DOHH2 (cell line): ENCODE data around the gene SLC19A1.
A peak's percentile ranks its signal among the peaks of the same experiment; 100 is the strongest.

ENCODE experiments used
- H3F3A ChIP-seq: fragments of 200-600 bp; sonication (generic), shearing (Covaris generic); 2 replicates; pipeline ENCODE4 v1.6.0; 2016; ENCODE audit warnings: antibody characterized with exemption, mild to moderate bottlenecking; ENCODE audit not compliant: control insufficient read depth, insufficient read depth
- H3K27ac ChIP-seq: fragments of 200-600 bp; sonication (generic); 2 replicates; pipeline ENCODE4 v1.5.1; 2014; ENCODE audit warnings: low read depth, mild to moderate bottlenecking, low read length, moderate library complexity
- H3K27me3 ChIP-seq: fragments of 200-600 bp; sonication (generic); 2 replicates; pipeline ENCODE4 v1.6.1; 2014; ENCODE audit warnings: mild to moderate bottlenecking, low read length, mixed read lengths; ENCODE audit not compliant: control insufficient read depth
- H3K36me3 ChIP-seq: fragments of 200-600 bp; sonication (generic); 2 replicates; pipeline ENCODE4 v1.6.1; 2014; ENCODE audit warnings: mild to moderate bottlenecking, low read length, moderate library complexity, mixed read lengths; ENCODE audit not compliant: control insufficient read depth
- H3K4me1 ChIP-seq: fragments of 200-600 bp; sonication (generic); 2 replicates; pipeline ENCODE4 v1.6.1; 2014; ENCODE audit warnings: mild to moderate bottlenecking, low read length, mixed read lengths; ENCODE audit not compliant: control insufficient read depth
- H3K4me2 ChIP-seq: fragments of 200-600 bp; sonication (generic); 2 replicates; pipeline ENCODE4 v1.6.0; 2014; ENCODE audit warnings: mild to moderate bottlenecking, low read length, moderate library complexity
- H3K4me3 ChIP-seq: fragments of 200-600 bp; sonication (generic); 2 replicates; pipeline ENCODE4 v1.5.1; 2014; ENCODE audit warnings: mild to moderate bottlenecking, low read length, mixed read lengths
- H3K79me2 ChIP-seq: fragments of 200-600 bp; sonication (generic); 2 replicates; pipeline ENCODE4 v1.6.1; 2014; ENCODE audit warnings: mild to moderate bottlenecking, low read length, mixed read lengths; ENCODE audit not compliant: control insufficient read depth
- H3K9me2 ChIP-seq: fragments of 200-600 bp; sonication (generic); replicated peaks from 2 replicates; pipeline ENCODE4 v1.6.1; 2014; ENCODE audit warnings: mild to moderate bottlenecking, low read length, mixed read lengths; ENCODE audit not compliant: control insufficient read depth
- H3K9me3 ChIP-seq: fragments of 200-600 bp; sonication (generic); 2 replicates; pipeline ENCODE4 v1.6.1; 2014; ENCODE audit warnings: antibody characterized with exemption, low read length, mixed read lengths; ENCODE audit not compliant: control insufficient read depth, insufficient read depth
- H4K20me1 ChIP-seq: fragments of 200-600 bp; sonication (generic); 2 replicates; pipeline ENCODE4 v1.6.0; 2014; ENCODE audit warnings: low read depth, mild to moderate bottlenecking, antibody characterized with exemption, low read length, moderate library complexity; ENCODE audit not compliant: control insufficient read depth, insufficient read depth
- CTCF ChIP-seq: fragments of 200-600 bp; sonication (generic); IDR thresholded peaks from one replicate; pipeline ENCODE4 v1.5.1; 2014; ENCODE audit warnings: antibody characterized with exemption, mild to moderate bottlenecking, low read depth, low read length; ENCODE audit not compliant: poor library complexity, severe bottlenecking
- EZH2phosphoT487 ChIP-seq: fragments of 200-600 bp; sonication (generic); IDR thresholded peaks from 2 replicates; pipeline ENCODE4 v1.6.1; 2017; ENCODE audit warnings: borderline replicate concordance, mild to moderate bottlenecking, antibody characterized with exemption, low read length, moderate library complexity, mixed read lengths

SLC19A1 gene

GRCh38 chr21:45551316-45551715 is 9.1 kb upstream of the SLC19A1 start:
- Histone ChIP-seq H3K27me3 (peaks cover 58% of the 10 kb centered on the region), H3F3A (peaks cover 13% of the 10 kb centered on the region), H3K36me3 (no peaks in the 10 kb centered on the region), H3K9me2 (no peaks in the 10 kb centered on the region), H3K4me1 (peaks cover 36% of the 10 kb centered on the region), H3K27ac (no peak overlapping the region), H4K20me1 (peaks cover 18% of the 10 kb centered on the region), H3K9me3 (no peaks in the 10 kb centered on the region; the same call in 1 of the 2 replicates), H3K79me2 (no peaks in the 10 kb centered on the region), H3K4me3 (no peak overlapping the region), H3K4me2 (peak overlapping the region; percentile 40)
- no peak for TF ChIP-seq EZH2phosphoT487
- TF ChIP-seq CTCF = no peak

DNA sequence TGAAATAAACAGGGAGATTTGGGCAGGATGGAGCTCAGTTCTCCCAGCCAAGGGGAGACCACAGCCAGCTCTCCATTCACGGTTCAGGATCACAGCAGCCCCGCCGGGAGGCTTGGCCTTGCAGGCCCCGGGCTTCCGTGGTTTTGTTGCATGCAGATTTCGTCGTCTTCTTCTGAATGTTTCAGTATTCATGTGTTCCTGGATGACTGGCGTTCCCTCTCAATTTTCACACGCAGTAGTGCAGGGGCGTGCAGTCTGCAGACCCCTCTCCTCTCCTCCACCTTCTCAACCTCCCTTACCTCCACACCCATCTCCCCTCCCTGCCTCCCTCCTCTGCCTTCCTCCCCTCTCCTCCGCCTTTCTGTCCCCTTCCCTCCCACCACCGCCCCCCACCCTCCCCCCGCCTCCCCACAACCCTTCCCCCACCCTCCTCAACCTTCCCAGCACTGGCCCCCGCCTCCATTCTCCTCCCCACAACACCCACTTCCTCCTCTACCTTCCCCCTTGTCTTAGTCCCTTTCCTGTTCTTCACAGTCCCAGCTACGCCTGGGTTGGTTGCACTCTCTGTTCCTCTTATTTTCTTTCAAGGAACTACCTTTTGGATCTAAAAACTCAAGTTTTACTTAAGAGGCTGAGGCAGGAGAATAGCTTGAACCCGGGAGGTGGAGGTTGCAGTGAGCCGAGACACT is 8.4 kb upstream of the SLC19A1 start:
- peaks cover 58% of the 10 kb centered on the region for H3K27me3 ChIP-seq
- peaks cover 30% of the 10 kb centered on the region for H3K4me1 ChIP-seq
- H3K36me3 ChIP-seq = no peaks in the 10 kb centered on the region
- no peak overlapping the region for H3K27ac ChIP-seq
- H3K9me2 ChIP-seq = no peaks in the 10 kb centered on the region
- H3K4me2 ChIP-seq = peak overlapping the region; percentile 40
- H3F3A ChIP-seq = peaks cover 13% of the 10 kb centered on the region
- H3K9me3 ChIP-seq = no peaks in the 10 kb centered on the region; the same call in 1 of the 2 replicates
- H3K79me2 ChIP-seq = no peaks in the 10 kb centered on the region
- H4K20me1 ChIP-seq = peaks cover 18% of the 10 kb centered on the region
- no peak overlapping the region for H3K4me3 ChIP-seq
- TF ChIP-seq CTCF = no peak
- TF ChIP-seq EZH2phosphoT487 = no peak

- Histone ChIP-seq H3F3A (peaks cover 13% of the 10 kb centered on the region), H3K4me3 (no peak overlapping the region), H3K9me3 (no peaks in the 10 kb centered on the region; the same call in 1 of the 2 replicates), H3K4me1 (peaks cover 29% of the 10 kb centered on the region), H3K9me2 (no peaks in the 10 kb centered on the region), H3K27ac (no peak overlapping the region), H3K79me2 (no peaks in the 10 kb centered on the region), H3K4me2 (peak overlapping the region; percentile 39), H4K20me1 (peaks cover 18% of the 10 kb centered on the region), H3K27me3 (peaks cover 61% of the 10 kb centered on the region), H3K36me3 (no peaks in the 10 kb centered on the region)
- TF ChIP-seq EZH2phosphoT487 (no peak), CTCF (no peak)
These were observed 7.6 kb upstream of the SLC19A1 start for GRCh38 chr21:45549626-45550463.
